HG02981 (cell line): ENCODE results near the gene ARAF.
"Not testable (repeated sequence)": the region's sequence is repeated elsewhere in the genome, so short reads cannot be mapped to it uniquely, and the experiment has no call there.

Experiments used
- ATAC-seq: cut with Tn5 transposase; IDR thresholded peaks from one replicate; pipeline ENCODE4 v1.9.1; 2021; ENCODE audit warnings: mild to moderate bottlenecking, moderate library complexity; ENCODE audit not compliant: unreplicated experiment

ARAF gene

GRCh38 chrX:47584714-47585113, 23.7 kb downstream of the ARAF start:
- no peak for ATAC-seq

- ATAC-seq: no peak
Observed at GRCh38 chrX:47585273-47585672, 24.3 kb downstream of the ARAF start.

GRCh38 chrX:47586043-47586787, 25.2 kb downstream of the ARAF start:
- no peak for ATAC-seq

GRCh38 chrX:47587091-47587891, 26.3 kb downstream of the ARAF start:
- no peak for ATAC-seq

GRCh38 chrX:47587906-47588735, 27.1 kb downstream of the ARAF start:
- ATAC-seq: no peak

GRCh38 chrX:47590984-47591383, 30.0 kb downstream of the ARAF start:
- ATAC-seq: no peak

- ATAC-seq: no peak
Observed at GRCh38 chrX:47593522-47593921, 32.5 kb downstream of the ARAF start.

- no peak for ATAC-seq
Observed at GRCh38 chrX:47595716-47596251, 34.8 kb downstream of the ARAF start.

- ATAC-seq: no peak
Observed at GRCh38 chrX:47596256-47596655, 35.3 kb downstream of the ARAF start.

- no peak for ATAC-seq
Observed at GRCh38 chrX:47597222-47597621, 36.2 kb downstream of the ARAF start.

- ATAC-seq: not testable (repeated sequence)
Observed at GRCh38 chrX:47603125-47603524, 42.1 kb downstream of the ARAF start.

GRCh38 chrX:47605024-47605423, 44.0 kb downstream of the ARAF start:
- no peak for ATAC-seq

- no peak for ATAC-seq
Observed at GRCh38 chrX:47607091-47607490, 46.1 kb downstream of the ARAF start.

GRCh38 chrX:47608130-47608810, 47.3 kb downstream of the ARAF start:
- no peak for ATAC-seq

- no peak for ATAC-seq
Observed at GRCh38 chrX:47610511-47610910, 49.5 kb downstream of the ARAF start.

- ATAC-seq: no peak
Observed at GRCh38 chrX:47611489-47611888, 50.5 kb downstream of the ARAF start.

GRCh38 chrX:47611926-47612325, 50.9 kb downstream of the ARAF start:
- no peak for ATAC-seq

GRCh38 chrX:47612418-47612817, 51.4 kb downstream of the ARAF start:
- ATAC-seq: no peak

GRCh38 chrX:47613082-47613481, 52.1 kb downstream of the ARAF start:
- no peak for ATAC-seq

GRCh38 chrX:47614618-47615017, 53.6 kb downstream of the ARAF start:
- no peak for ATAC-seq
